HEK293 (cell line): ENCODE measurements around the gene CSPG4.

ENCODE experiments used
- CTCF ChIA-PET: fragments of 350-600 bp; formaldehyde crosslinking; extraction: SDS; loops from one replicate; lab custom pipeline; 2021; ENCODE audit warnings: antibody characterized with exemption; lab: Yijun Ruan, JAX
- POLR2A ChIA-PET: fragments of 300-600 bp; formaldehyde crosslinking; extraction: SDS; loops from one replicate; lab custom pipeline; 2020; ENCODE audit warnings: antibody characterized with exemption, inconsistent platforms; lab: Yijun Ruan, JAX
- H3K27ac ChIP-seq: fragments of 200-500 bp; sonication (Bioruptor generic); 2 replicates; pipeline ENCODE4 v1.5.1; 2014; ENCODE audit warnings: low read depth, low read length, control low read depth, inconsistent platforms; ENCODE audit errors: extremely low read depth
- H3K36me3 ChIP-seq, 2 experiments: fragments of 200-500 bp in 1 of 2; sonication (Bioruptor generic) in 1 of 2; 1 replicate in 1 of 2; 2 replicates in 1 of 2; pipeline ENCODE4 v1.5.1; 2014 to 2017; ENCODE audit warnings: inconsistent platforms in 2 of 2, low read length in 2 of 2; ENCODE audit not compliant: control insufficient read depth in 2 of 2, insufficient read depth in 1 of 2
- H3K4me1 ChIP-seq: fragments of 200-500 bp; sonication (Bioruptor generic); 2 replicates; pipeline ENCODE4 v1.5.1; 2014; ENCODE audit warnings: mild to moderate bottlenecking, low read length, inconsistent platforms; ENCODE audit not compliant: control insufficient read depth, insufficient read depth
- H3K4me3 ChIP-seq: 2 replicates; pipeline ENCODE4 v1.5.1; 2011; ENCODE audit warnings: low read depth, mild to moderate bottlenecking, control low read depth, low read length, moderate library complexity
- H3K9me3 ChIP-seq: fragments of 200-500 bp; sonication (Bioruptor generic); 2 replicates; pipeline ENCODE4 v1.5.1; 2014; ENCODE audit warnings: low read depth, low read length, inconsistent platforms; ENCODE audit not compliant: control insufficient read depth, insufficient read depth
- EGR2 ChIP-seq: fragments of 450-650 bp; formaldehyde crosslinking; IDR thresholded peaks from 2 replicates; pipeline ENCODE4 v1.5.1; 2016; ENCODE audit warnings: low read depth, missing biosample characterization, missing genetic modification characterization
- INSM2 ChIP-seq: fragments of 450-650 bp; formaldehyde crosslinking; IDR thresholded peaks from 2 replicates; pipeline ENCODE4 v1.5.1; 2016; ENCODE audit warnings: missing biosample characterization, missing genetic modification characterization
- ZFHX2 ChIP-seq: fragments of 450-650 bp; formaldehyde crosslinking; conservative IDR thresholded peaks from 2 replicates; pipeline ENCODE4 v1.5.1; 2016; ENCODE audit warnings: missing biosample characterization, missing genetic modification characterization
- ZNF169 ChIP-seq: fragments of 450-650 bp; formaldehyde crosslinking; IDR thresholded peaks from 2 replicates; pipeline ENCODE4 v1.5.1; 2016; ENCODE audit warnings: missing biosample characterization, missing genetic modification characterization
- ZNF18 ChIP-seq: fragments of 450-650 bp; formaldehyde crosslinking; IDR thresholded peaks from 2 replicates; pipeline ENCODE4 v1.5.1; 2016; ENCODE audit warnings: missing biosample characterization, missing genetic modification characterization
- ZNF354C ChIP-seq: fragments of 450-650 bp; formaldehyde crosslinking; IDR thresholded peaks from 2 replicates; pipeline ENCODE4 v1.5.1; 2016; ENCODE audit warnings: missing biosample characterization, missing genetic modification characterization, low read depth, borderline replicate concordance
- ZNF423 ChIP-seq: fragments of 450-650 bp; formaldehyde crosslinking; IDR thresholded peaks from 2 replicates; pipeline ENCODE4 v1.5.1; 2016; ENCODE audit warnings: missing biosample characterization, missing genetic modification characterization
- ZSCAN16 ChIP-seq: fragments of 450-650 bp; formaldehyde crosslinking; IDR thresholded peaks from 2 replicates; pipeline ENCODE4 v1.5.1; 2016; ENCODE audit warnings: missing biosample characterization, missing genetic modification characterization
- ZSCAN4 ChIP-seq: fragments of 450-650 bp; formaldehyde crosslinking; IDR thresholded peaks from 2 replicates; pipeline ENCODE4 v1.5.1; 2017; ENCODE audit warnings: missing biosample characterization, missing genetic modification characterization
- TF ChIP-seq, protein P1 (sequence below): fragments of 450-650 bp; formaldehyde crosslinking; IDR thresholded peaks from 2 replicates; pipeline ENCODE4 v1.5.1; 2016; ENCODE audit warnings: missing biosample characterization, missing genetic modification characterization
- TF ChIP-seq, protein P2 (sequence below): fragments of 450-650 bp; formaldehyde crosslinking; optimal IDR thresholded peaks from 2 replicates; pipeline ENCODE3; 2016; ENCODE audit warnings: missing biosample characterization, mild to moderate bottlenecking, missing genetic modification characterization
- TF ChIP-seq, protein P3 (sequence below): fragments of 450-650 bp; formaldehyde crosslinking; IDR thresholded peaks from 2 replicates; pipeline ENCODE4 v1.5.1; 2016; ENCODE audit warnings: missing biosample characterization, missing genetic modification characterization

The CSPG4 gene

DNA sequence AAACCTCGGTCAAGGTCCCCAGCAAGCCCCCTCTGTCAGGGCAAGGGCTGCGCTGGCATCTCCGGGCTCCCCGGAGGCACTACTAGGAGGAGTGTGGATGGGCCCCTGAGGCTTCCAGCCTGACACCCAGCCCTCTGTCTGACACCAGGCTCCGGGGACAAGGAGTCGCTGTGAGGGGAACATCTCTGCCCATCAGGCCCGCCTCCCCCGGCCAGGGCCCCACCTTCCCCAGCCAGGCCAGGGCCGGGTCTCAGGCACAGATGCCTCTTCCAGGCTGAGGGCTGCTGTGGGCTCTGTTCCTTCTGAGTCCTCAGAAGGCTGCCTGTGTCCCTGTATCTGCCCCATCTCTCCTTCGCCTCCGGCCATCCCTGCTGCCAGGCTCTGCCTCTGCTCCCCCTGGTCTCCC lies 15.8 kb downstream of the CSPG4 start:
- POLR2A ChIA-PET, result no interaction called here
- Histone ChIP-seq H3K36me3 (no peaks in the 10 kb centered on the region), H3K27ac (no peak overlapping the region), H3K4me3 (no peak overlapping the region), H3K9me3 (no peaks in the 10 kb centered on the region), H3K4me1 (peaks cover 4% of the 10 kb centered on the region)
- TF ChIP-seq, protein P1, sequence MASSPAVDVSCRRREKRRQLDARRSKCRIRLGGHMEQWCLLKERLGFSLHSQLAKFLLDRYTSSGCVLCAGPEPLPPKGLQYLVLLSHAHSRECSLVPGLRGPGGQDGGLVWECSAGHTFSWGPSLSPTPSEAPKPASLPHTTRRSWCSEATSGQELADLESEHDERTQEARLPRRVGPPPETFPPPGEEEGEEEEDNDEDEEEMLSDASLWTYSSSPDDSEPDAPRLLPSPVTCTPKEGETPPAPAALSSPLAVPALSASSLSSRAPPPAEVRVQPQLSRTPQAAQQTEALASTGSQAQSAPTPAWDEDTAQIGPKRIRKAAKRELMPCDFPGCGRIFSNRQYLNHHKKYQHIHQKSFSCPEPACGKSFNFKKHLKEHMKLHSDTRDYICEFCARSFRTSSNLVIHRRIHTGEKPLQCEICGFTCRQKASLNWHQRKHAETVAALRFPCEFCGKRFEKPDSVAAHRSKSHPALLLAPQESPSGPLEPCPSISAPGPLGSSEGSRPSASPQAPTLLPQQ, result no peak
- no peak for TF ChIP-seq ZNF169 (tag by site-specific recombination)
- TF ChIP-seq, protein P2, sequence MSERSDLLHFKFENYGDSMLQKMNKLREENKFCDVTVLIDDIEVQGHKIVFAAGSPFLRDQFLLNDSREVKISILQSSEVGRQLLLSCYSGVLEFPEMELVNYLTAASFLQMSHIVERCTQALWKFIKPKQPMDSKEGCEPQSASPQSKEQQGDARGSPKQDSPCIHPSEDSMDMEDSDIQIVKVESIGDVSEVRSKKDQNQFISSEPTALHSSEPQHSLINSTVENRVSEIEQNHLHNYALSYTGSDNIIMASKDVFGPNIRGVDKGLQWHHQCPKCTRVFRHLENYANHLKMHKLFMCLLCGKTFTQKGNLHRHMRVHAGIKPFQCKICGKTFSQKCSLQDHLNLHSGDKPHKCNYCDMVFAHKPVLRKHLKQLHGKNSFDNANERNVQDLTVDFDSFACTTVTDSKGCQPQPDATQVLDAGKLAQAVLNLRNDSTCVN (tag by site-specific recombination), result no peak
- CTCF ChIA-PET, result interaction anchor here (0.6 kb wide), 1 partner anchor 191 kb away, joined by 6 read pairs; no protein-coding TSS in a partner anchor

GRCh38 chr15:75696311-75696720 lies 16.3 kb downstream of the CSPG4 start:
- Histone ChIP-seq H3K4me1 (peaks cover 4% of the 10 kb centered on the region), H3K36me3 (no peaks in the 10 kb centered on the region)
- ChIA-PET POLR2A (no interaction called here), CTCF (interaction anchor here (1.2 kb wide), 1 partner anchor 106 kb away, joined by 3 read pairs; no protein-coding TSS in a partner anchor)
- peak; percentile 99 for TF ChIP-seq ZFHX2 (tag by site-specific recombination)
- TF ChIP-seq ZSCAN16 (tag by site-specific recombination), result no peak
- TF ChIP-seq, protein P3, sequence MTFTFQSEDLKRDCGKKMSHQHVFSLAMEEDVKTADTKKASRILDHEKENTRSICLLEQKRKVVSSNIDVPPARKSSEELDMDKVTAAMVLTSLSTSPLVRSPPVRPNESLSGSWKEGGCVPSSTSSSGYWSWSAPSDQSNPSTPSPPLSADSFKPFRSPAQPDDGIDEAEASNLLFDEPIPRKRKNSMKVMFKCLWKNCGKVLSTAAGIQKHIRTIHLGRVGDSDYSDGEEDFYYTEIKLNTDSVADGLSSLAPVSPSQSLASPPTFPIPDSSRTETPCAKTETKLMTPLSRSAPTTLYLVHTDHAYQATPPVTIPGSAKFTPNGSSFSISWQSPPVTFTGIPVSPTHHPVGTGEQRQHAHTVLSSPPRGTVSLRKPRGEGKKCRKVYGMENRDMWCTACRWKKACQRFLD (tag by site-specific recombination), result no peak
- TF ChIP-seq ZNF18, result no peak
- peak; percentile 99 for TF ChIP-seq EGR2 (tag by site-specific recombination)
- TF ChIP-seq ZNF354C (tag by site-specific recombination), result no peak
- TF ChIP-seq ZSCAN4 (tag by site-specific recombination), result 0 out of 2 replicates have a peak, but pooled peaks have one; percentile 27
- TF ChIP-seq ZNF423 (tag by site-specific recombination), result no peak
- TF ChIP-seq INSM2, result no peak
- TF ChIP-seq, all 188 proteins: peak for 3
- no peak overlapping the region for H3K4me3 ChIP-seq
- no peak overlapping the region for H3K27ac ChIP-seq
- no peaks in the 10 kb centered on the region for H3K9me3 ChIP-seq
